Keratinocyte (primary cell): ENCODE results near the gene FBXL12.

ENCODE experiments used
- EZH2 ChIP-seq: IDR thresholded peaks from one replicate; pipeline ENCODE4 v1.6.1; 2012; ENCODE audit warnings: inconsistent platforms, mild to moderate bottlenecking, low read length, moderate library complexity
- TF ChIP-seq, protein P1 (sequence below), 3 experiments: IDR thresholded peaks in 1 of 3; conservative IDR thresholded peaks in 1 of 3; optimal IDR thresholded peaks in 1 of 3; 2 replicates in 2 of 3; 3 replicates in 1 of 3; pipeline versions ENCODE3 to v1.5.1; 2011; ENCODE audit warnings: low read length in 3 of 3, mild to moderate bottlenecking in 3 of 3, moderate library complexity in 2 of 3, control low read depth in 1 of 3, inconsistent platforms in 1 of 3; ENCODE audit not compliant: insufficient read depth in 2 of 3; ENCODE audit errors: extremely low read depth in 1 of 3

DNA sequence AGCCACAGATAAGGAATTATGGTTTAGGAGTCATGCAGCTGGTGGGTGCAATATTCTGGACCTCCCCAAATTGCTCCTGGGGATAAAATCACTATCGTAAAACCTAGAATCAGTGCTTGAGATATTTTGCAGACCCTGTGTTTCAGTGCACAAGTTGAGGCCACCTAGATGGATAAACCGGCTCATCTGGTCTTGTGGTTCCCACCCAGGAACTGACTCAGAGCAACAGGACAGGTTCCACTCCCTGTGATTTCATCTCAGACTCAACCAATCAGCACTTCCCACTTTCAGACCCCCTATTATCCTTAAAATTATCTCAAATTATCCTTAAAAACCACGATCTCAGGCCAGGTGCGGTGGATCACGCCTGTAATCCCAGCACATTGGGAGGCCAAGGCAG, 21.0 kb downstream of the FBXL12 start:
- TF ChIP-seq, protein P1, sequence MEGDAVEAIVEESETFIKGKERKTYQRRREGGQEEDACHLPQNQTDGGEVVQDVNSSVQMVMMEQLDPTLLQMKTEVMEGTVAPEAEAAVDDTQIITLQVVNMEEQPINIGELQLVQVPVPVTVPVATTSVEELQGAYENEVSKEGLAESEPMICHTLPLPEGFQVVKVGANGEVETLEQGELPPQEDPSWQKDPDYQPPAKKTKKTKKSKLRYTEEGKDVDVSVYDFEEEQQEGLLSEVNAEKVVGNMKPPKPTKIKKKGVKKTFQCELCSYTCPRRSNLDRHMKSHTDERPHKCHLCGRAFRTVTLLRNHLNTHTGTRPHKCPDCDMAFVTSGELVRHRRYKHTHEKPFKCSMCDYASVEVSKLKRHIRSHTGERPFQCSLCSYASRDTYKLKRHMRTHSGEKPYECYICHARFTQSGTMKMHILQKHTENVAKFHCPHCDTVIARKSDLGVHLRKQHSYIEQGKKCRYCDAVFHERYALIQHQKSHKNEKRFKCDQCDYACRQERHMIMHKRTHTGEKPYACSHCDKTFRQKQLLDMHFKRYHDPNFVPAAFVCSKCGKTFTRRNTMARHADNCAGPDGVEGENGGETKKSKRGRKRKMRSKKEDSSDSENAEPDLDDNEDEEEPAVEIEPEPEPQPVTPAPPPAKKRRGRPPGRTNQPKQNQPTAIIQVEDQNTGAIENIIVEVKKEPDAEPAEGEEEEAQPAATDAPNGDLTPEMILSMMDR (optimal IDR thresholded peaks at IDR 0.05 in 1 of 3, IDR thresholded peaks at IDR 0.05 in 1 of 3, conservative IDR thresholded peaks at IDR 0.05 in 1 of 3; ENCODE audit: extremely low read depth in 1 of 3, insufficient read depth in 2 of 3, low read length in 3 of 3): no peak
- no peak for TF ChIP-seq EZH2
